ENCODE measurements around the gene RORB. TPM values are rescaled to one million over a fixed set of nuclear protein-coding genes. Genes with fewer than 3 reads are reported as not detected.

Gene RORB
- total and polyA plus RNA-seq, 12 donors = 0.28 to 8.8 (median 3.7) TPM

DNA sequence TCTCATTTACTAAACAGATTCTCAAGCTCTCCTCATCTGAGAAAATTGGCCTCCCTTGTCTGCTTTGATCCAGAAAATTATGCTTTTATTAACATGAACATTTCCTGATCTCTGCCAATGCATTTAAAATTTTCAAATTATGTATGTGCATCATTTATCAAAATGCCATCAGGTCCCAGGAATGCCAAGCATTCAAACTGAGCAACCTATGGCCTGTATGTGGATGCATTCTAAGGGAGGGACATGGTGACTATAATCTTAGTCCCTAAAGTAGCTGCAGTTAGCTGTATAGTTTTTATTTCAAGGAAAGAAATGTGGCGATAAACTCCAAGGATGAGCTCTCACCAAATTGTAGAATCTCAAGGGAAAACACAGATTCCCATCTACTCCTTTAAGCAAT lies 9.7 kb upstream of the RORB start:
- intact Hi-C loops (cut with DNase I) = no loop called here
- DNase-seq = no peak
- Histone ChIP-seq H3K36me3 (replicated peaks in 1 of 2) (no peaks in the 10 kb centered on the region), H3K27me3 (no peaks in the 10 kb centered on the region), H3K4me3 (no peak overlapping the region), H3K9me3 (replicated peaks in 1 of 3) (no peaks in the 10 kb centered on the region), H3K27ac (no peak overlapping the region), H3K4me1 (replicated peaks in 1 of 2) (no peaks in the 10 kb centered on the region)
- no peak for TF ChIP-seq CTCF (IDR thresholded peaks at IDR 0.05)
- TF ChIP-seq POLR2A (IDR thresholded peaks at IDR 0.05) = no peak
- 93 to 100% (median 99%) methylated on average over 1 of the region's 1 CpG for WGBS, 4 donors

- no peaks in the 10 kb centered on the region for H3K9me3 ChIP-seq (replicated peaks in 1 of 3)
- intact Hi-C loops (cut with DNase I) = no loop called here
- DNase-seq = no peak
- no peaks in the 10 kb centered on the region for H3K27me3 ChIP-seq
- no peak for TF ChIP-seq CTCF (IDR thresholded peaks at IDR 0.05)
- no peak for TF ChIP-seq POLR2A (IDR thresholded peaks at IDR 0.05)
- WGBS, 4 donors = 28 to 49% (median 41%) methylated on average over 2 of the region's 2 CpGs
- no peak overlapping the region for H3K4me3 ChIP-seq
- H3K36me3 ChIP-seq (replicated peaks in 1 of 2) = no peaks in the 10 kb centered on the region
- H3K4me1 ChIP-seq (replicated peaks in 1 of 2) = peaks cover 0 to 11% of the 10 kb centered on the region in 2 donors
- no peak overlapping the region for H3K27ac ChIP-seq
Observed at GRCh38 chr9:74493512-74493911, 3.6 kb upstream of the RORB start.

- no peak overlapping the region for H3K4me3 ChIP-seq
- DNase-seq = no peak
- intact Hi-C loops (cut with DNase I) = no loop called here
- no peak overlapping the region for H3K27ac ChIP-seq
- peaks cover 3% of the 10 kb centered on the region for H3K27me3 ChIP-seq
- H3K4me1 ChIP-seq (replicated peaks in 1 of 2) = peaks cover 0 to 21% of the 10 kb centered on the region in 2 donors
- 80 to 93% (median 83%) methylated on average over 1 of the region's 1 CpG for WGBS, 4 donors
- no peak for TF ChIP-seq CTCF (IDR thresholded peaks at IDR 0.05)
- TF ChIP-seq POLR2A (IDR thresholded peaks at IDR 0.05) = no peak
- no peaks in the 10 kb centered on the region for H3K9me3 ChIP-seq (replicated peaks in 1 of 3)
- H3K36me3 ChIP-seq (replicated peaks in 1 of 2) = no peaks in the 10 kb centered on the region
Observed at GRCh38 chr9:74494490-74494889, 2.6 kb upstream of the RORB start.

DNA sequence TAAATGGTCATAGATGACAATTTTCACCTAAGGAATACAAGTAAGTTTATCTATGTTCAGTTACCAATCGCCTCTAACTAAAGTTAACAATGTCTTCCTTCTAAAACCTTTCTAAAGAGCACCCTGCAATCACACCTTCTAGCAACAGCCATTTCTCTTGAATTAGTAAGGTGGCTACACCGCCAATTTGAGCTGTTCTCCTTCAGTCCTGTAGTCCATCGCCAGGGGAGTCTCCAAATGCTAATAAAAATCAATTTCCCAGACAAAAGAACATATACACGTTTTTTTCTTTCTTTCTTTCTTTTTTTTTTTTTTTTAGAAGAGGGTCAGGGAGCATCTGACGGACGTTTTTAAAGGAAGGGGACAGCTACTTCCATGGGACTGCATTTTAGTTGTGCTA lies 729 bp upstream of the RORB start:
- Histone ChIP-seq H3K27me3 (peaks cover 3% of the 10 kb centered on the region), H3K36me3 (replicated peaks in 1 of 2) (no peaks in the 10 kb centered on the region), H3K27ac (peak overlapping the region in 1 of 5 donors; percentile 32), H3K4me3 (peak overlapping the region in 2 of 4 donors; percentile 53 to 55), H3K9me3 (replicated peaks in 1 of 3) (no peaks in the 10 kb centered on the region), H3K4me1 (replicated peaks in 1 of 2) (peaks cover 0 to 28% of the 10 kb centered on the region in 2 donors)
- no peak for DNase-seq
- intact Hi-C loops (cut with DNase I) = no loop called here
- TF ChIP-seq CTCF (IDR thresholded peaks at IDR 0.05) (peak in 1 of 6 experiments; percentile 10), POLR2A (IDR thresholded peaks at IDR 0.05) (no peak)
- WGBS, 4 donors = 23 to 26% (median 24%) methylated on average over 6 of the region's 6 CpGs

All from adrenal gland (tissue), 12 donors.